GM21360 (cell line): ENCODE results near the gene PTPRS.
"Not testable (repeated sequence)": the region's sequence is repeated elsewhere in the genome, so short reads cannot be mapped to it uniquely, and the experiment has no call there.

Experiments used
- ATAC-seq: cut with Tn5 transposase; IDR thresholded peaks from one replicate; pipeline ENCODE4 v1.9.1; 2021; ENCODE audit warnings: mild to moderate bottlenecking, moderate library complexity; ENCODE audit not compliant: unreplicated experiment

The PTPRS gene

DNA sequence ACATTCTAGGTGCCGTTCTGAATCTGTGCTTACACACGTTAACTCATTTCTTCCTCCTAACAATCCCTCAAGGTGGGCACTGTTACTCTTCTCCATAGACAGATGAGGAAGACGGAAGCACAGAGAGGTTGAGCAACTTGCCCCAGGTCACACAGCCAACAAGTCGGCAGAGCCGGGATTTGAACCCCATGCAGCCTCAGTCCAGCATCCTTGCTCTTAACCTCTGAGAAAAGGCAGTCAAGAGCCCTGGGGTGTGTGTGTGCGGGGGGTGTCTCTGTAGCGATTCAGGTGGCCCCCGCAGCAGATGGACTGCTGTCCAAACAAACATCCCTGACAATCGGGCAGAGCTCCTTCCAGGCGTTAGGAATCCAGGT is 6.3 kb downstream of the PTPRS start:
- no peak for ATAC-seq

DNA sequence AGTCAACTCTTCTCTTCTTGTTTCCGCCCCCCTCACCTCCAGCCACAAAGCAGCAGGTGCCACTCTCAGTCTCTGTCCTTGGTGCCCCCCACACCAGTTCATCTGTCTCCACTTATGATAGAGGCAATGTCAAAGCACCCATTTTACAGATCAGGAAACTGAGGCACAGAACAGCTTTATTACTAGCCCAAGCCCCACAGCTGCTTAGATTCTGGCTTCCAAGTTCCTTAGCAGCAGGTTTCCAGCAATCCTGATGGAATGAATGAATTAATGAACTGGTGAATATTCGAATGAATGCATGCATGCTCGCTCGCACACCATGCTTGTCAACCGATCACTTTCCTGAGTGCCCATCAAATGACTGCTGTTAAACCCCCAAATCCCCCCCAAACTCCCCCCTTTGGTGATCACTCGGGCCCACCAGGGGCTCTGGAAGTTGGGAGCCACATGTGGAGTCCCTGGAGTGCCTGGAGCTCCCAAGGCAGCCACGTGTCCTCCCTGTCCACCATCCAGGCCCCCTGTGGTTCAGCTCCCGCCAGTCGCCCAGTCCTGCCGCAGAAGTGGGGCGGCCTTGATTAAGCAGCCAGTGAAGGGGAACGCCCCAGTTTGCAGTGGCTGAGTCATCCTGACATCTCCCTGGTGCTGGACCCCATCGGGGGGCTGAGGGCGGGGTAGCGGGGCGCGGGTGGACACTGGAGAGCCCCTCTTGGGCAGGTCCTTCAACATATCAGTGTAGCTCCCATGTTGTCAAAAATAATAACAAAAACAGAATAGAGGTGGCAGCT is 6.8 kb downstream of the PTPRS start:
- no peak for ATAC-seq

DNA sequence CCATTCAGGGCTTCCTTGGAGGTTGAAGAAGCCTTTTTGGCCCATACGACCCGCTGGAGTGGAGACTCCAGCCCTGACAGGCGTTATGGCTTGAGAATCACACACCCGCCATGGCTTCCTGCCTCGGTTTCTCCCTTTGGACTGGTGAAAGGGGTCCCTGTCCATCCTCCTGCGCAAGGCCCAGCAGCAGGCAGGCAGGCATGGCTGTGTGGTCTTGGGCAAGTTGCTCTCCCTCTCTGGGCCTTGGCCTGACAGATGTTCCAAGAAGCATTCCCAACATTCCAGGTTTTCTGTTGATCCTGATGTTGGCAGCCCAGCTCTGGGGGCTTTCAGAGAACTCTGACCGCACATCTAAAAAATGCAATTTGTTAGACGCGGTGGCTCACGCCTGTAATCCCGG is 8.1 kb downstream of the PTPRS start:
- no peak for ATAC-seq

DNA sequence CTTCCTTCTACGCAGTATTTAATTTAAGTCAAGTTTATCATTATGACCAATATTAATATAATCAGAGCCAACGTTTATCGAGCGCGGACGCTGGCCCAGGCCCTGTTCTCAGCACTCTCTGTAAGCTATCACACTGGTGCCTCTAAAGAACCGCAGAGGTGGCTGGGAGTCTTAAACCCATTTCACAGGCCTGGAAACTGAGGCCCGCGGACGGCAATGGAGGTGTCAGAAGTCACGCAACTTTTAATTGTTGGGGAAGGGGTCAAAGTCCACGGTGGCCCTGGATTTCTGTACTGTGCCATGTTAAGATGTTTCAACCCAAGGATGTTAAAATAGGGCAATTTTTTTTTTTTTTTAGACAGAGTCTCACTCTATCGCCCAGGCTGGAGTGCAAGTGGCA is 8.8 kb downstream of the PTPRS start:
- no peak for ATAC-seq

GRCh38 chr19:5330307-5330720 is 10.3 kb downstream of the PTPRS start:
- ATAC-seq: no peak

DNA sequence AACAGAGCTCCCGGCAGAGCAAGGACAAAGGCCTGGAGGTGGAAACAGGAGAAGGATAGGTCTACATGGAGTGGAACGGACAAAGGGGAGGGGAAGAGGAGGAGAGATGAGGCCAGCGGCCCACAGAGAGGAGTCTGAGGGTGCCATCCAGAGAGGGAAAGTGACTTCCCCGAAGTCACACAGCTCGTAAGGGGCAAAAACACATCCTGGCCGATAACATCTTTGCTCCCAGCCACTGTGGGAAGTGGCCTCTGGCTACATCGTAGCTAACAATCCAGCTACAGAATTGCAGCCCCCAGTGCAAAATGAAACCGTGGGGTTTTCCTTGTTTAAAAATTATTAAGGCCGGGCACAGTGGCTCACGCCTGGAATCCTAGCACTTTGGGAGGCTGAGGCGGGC is 11.5 kb downstream of the PTPRS start:
- ATAC-seq: no peak

DNA sequence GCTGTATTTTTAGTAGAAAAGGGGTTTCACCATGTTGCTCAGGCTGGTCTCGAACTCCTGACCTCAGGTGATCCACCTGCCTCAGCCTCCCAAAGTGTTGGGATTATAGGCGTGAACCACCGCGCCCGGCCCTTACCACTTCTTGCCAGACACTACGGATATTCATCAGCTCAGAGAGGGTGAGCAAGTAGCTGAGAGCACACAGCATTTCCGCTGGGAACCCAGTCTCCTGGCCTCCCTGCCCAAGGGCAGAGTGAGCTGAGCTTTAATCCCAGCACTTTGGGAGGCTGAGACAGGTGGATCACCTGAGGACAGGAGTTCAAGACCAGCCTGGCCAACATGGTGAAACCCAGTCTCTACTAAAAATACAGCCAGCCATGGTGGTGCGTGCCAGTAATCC is 12.2 kb downstream of the PTPRS start:
- ATAC-seq: not testable (repeated sequence)

GRCh38 chr19:5326986-5327623 is 13.5 kb downstream of the PTPRS start:
- no peak for ATAC-seq

- ATAC-seq: no peak
Observed at GRCh38 chr19:5326545-5326944, 14.1 kb downstream of the PTPRS start.

DNA sequence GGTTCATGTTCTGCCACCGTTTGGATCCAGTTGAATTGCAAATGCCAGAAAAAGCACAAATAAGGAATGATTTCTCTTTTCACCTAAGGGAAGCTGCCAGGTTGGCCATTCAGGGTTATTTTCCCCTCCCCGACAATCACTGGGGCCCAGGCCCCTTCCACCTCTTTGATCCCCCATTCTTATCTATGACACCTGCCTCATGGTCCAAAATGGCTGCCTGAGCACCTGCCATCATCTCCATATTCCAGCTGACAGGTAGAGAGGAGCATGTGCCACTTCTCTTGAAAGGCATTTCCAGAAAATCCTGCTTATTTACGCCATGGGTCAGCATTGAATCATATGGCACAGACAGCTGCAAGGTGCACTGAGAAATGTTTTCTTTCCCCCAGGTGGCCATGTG is 15.7 kb downstream of the PTPRS start:
- no peak for ATAC-seq

- no peak for ATAC-seq
Observed at GRCh38 chr19:5323475-5323811, 17.2 kb downstream of the PTPRS start.

GRCh38 chr19:5321851-5322681 is 18.5 kb downstream of the PTPRS start:
- ATAC-seq: peak; percentile 65

GRCh38 chr19:5321066-5321642 is 19.5 kb downstream of the PTPRS start:
- ATAC-seq: no peak

DNA sequence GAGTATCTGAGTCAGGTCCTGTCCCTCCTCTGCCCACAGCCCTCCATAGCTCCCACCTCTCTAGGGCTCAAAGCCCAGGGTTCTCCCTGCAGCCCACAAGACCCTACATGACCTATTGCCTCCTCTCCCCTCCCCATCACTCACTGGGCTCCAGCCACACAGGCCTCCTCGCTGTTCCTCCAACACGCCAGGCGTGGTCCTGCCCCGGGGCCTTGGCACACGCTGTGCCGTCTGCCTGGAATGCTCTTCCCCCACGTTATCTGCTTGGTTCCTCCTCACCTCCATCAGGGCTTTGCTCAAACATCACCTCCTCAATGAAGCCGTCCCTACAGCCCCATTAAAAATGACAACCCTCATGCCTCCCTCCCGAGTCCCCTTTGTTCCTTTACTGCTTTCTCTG is 21.1 kb downstream of the PTPRS start:
- no peak for ATAC-seq

DNA sequence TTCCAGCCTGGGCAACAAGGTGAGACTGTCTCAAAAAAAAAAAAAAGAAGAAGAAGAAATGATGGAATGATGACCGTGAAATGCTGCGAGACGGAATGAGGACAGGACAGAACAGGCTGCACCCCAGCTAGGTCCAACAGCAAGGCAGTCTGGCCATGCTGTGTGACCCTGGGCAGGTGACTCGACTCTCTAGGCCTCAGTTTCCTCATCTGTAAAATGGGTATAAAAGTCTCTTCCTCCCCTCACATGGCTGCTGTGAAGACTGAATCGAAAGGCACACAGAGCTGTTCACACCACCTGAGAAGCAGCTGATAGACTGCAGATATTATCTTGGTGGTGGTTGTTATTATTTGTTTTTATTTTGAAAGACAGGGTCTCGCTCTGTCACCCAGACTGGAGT is 22.3 kb downstream of the PTPRS start:
- no peak for ATAC-seq

DNA sequence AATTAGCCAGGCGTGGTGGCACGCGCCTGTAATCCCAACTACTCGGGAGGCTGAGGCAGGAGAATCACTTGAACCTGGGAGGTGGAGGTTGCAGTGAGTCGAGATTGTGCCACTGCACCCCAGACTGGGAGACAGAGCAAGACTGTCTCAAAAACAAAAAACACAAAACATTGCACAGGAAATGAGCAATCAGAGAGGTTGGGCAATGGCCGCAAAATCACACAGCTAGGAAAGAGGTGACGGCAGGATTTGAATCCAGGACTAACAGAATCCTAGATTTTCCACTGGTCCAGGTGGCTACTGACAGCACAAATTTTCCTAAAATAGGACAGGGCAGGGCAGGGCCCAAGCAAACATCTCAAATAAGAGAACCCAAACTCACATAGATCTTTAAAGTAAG is 23.3 kb downstream of the PTPRS start:
- ATAC-seq: no peak

DNA sequence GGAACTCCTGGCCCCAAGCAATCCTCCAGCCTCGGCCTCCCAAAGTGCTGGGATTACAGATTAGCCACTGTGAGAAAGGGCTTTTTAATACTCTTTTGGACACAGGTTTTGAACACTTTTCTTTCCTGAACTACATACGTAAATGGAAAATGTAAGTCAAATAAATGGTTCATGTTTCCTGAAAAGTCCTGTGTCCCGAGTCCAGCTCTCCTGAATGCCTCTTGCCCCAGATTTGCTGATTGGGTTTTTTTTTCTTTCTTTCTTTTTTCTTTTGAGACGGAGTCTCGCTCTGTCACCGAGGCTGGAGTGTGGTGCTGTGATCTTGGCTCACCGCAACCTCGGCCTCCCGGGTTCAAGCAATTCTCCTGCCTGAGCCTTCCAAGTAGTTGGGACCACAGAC is 24.5 kb downstream of the PTPRS start:
- no peak for ATAC-seq

DNA sequence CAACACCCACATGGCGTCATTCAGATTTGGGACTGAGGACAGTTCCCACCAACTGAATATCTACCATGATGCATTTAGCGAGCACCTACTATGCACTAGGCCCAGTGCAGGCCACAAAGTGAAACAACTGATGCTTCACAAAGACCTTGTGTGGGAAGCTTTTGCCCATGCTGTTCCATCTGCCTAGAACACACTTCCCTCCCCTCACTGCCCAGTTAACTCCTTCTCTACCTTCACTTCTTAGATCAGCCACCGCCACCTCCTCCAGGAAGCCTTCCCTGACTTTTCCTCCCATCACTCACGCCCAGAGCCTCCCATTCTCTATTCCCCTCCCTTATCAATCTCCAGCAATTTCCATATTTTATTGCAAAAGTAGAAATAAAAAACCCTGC is 25.7 kb downstream of the PTPRS start:
- no peak for ATAC-seq

GRCh38 chr19:5314012-5314906 is 26.4 kb downstream of the PTPRS start:
- ATAC-seq: no peak

DNA sequence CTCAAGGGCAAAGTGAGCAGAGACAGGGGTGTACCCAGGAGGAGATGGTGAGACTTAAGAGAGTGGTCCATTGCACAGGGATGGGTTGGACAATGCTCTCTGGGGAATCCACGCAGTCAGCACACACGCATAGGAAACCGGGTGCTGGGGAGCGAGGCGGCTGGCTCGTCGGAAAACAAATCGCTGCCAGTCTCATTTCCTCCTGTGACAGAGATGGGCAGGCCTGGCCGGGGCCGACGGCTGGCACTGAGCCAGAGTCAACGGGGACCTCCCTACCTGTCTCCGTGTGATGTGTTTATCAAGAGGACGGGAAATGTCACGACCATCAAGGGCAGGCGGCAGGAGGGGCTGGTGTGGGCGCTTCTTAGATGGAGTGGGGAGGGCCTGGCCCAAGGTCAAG is 27.3 kb downstream of the PTPRS start:
- no peak for ATAC-seq

DNA sequence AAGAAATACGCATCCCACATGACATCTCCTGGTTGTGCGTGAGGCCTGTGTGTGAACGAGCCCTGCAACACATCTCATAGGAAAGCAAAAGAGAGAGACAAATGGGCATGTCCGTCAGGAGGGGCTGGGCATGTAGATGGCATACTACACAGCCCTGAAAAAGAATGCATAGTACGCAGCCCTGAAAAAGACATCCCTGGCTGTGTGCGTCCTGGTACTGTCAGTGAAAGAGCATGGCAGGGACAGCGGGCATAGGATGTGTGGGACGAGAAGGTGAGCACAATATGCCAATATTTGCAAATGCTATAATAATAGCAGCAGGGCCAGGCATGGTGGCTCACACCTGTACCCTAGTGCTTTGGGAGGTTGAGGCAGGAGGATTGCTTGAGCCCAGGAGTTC is 28.6 kb downstream of the PTPRS start:
- no peak for ATAC-seq
